ENCODE results near the gene SUDS3. TPM values are rescaled to one million over a fixed set of nuclear protein-coding genes. Genes with fewer than 3 reads are reported as not detected.
A peak's percentile ranks its signal among the peaks of the same experiment; 100 is the strongest.

Gene SUDS3
- total RNA-seq, 1 donor = 29.0 TPM

GRCh38 chr12:118373616-118374015 is 2.7 kb upstream of the SUDS3 start:
- DNase-seq (ENCODE audit: low read depth) = no peak
- TF ChIP-seq CTCF (IDR thresholded peaks at IDR 0.05; ENCODE audit: insufficient read depth, low read length) = no peak
- H3K4me3 ChIP-seq (ENCODE audit: low read depth, low read length) = peak overlapping the region; percentile 88

GRCh38 chr12:118374126-118374725 is 2.1 kb upstream of the SUDS3 start:
- no peak for TF ChIP-seq CTCF (IDR thresholded peaks at IDR 0.05; ENCODE audit: insufficient read depth, low read length)
- H3K4me3 ChIP-seq (ENCODE audit: low read depth, low read length) = no peak overlapping the region
- DNase-seq (ENCODE audit: low read depth) = no peak

GRCh38 chr12:118374909-118375308 is 1.4 kb upstream of the SUDS3 start:
- peak; percentile 62 for DNase-seq (ENCODE audit: low read depth)
- no peak overlapping the region for H3K4me3 ChIP-seq (ENCODE audit: low read depth, low read length)
- no peak for TF ChIP-seq CTCF (IDR thresholded peaks at IDR 0.05; ENCODE audit: insufficient read depth, low read length)

GRCh38 chr12:118375348-118375747 is 1.0 kb upstream of the SUDS3 start:
- DNase-seq (ENCODE audit: low read depth) = no peak
- H3K4me3 ChIP-seq (ENCODE audit: low read depth, low read length) = no peak overlapping the region
- TF ChIP-seq CTCF (IDR thresholded peaks at IDR 0.05; ENCODE audit: insufficient read depth, low read length) = no peak

- peak overlapping the region; percentile 89 for H3K4me3 ChIP-seq (ENCODE audit: low read depth, low read length)
- DNase-seq (ENCODE audit: low read depth) = no peak
- no peak for TF ChIP-seq CTCF (IDR thresholded peaks at IDR 0.05; ENCODE audit: insufficient read depth, low read length)
Observed at GRCh38 chr12:118377021-118377883, 897 bp downstream of the SUDS3 start.

- TF ChIP-seq CTCF (IDR thresholded peaks at IDR 0.05; ENCODE audit: insufficient read depth, low read length) = peak; percentile 92
- peak; percentile 71 for DNase-seq (ENCODE audit: low read depth)
- H3K4me3 ChIP-seq (ENCODE audit: low read depth, low read length) = peak overlapping the region; percentile 89
Observed at GRCh38 chr12:118377884-118378470, 1.6 kb downstream of the SUDS3 start.

Measured in fibroblast of the aortic adventitia (primary cell).